G401 (cell line): ENCODE data around the gene HEXD. TPM values are rescaled to one million over a fixed set of nuclear protein-coding genes. Genes with fewer than 3 reads are reported as not detected.
"Not testable (repeated sequence)": the region's sequence is repeated elsewhere in the genome, so short reads cannot be mapped to it uniquely, and the experiment has no call there.

Experiments
- DNase-seq: peaks from one replicate; pipeline ENCODE4 v3.0.0-alpha.2; 2015; ENCODE audit warnings: low spot score
- in situ Hi-C: cut with HindIII; loops from 2 replicates; pipeline ENCODE4 v1.10.0; 2016; ENCODE audit warnings: low sequenced_read_pairs, mixed read lengths
- total RNA-seq: library from RNA; depleted of rRNA; stranded (reverse); fragments of >200 nt; shearing (Covaris generic); gene quantifications from 2 replicates; pipeline ENCODE4 v1.2.3, GENCODE V29; 2014

The HEXD gene
- total RNA-seq, 1 experiment from 2014 or later = 27.4 TPM

DNA sequence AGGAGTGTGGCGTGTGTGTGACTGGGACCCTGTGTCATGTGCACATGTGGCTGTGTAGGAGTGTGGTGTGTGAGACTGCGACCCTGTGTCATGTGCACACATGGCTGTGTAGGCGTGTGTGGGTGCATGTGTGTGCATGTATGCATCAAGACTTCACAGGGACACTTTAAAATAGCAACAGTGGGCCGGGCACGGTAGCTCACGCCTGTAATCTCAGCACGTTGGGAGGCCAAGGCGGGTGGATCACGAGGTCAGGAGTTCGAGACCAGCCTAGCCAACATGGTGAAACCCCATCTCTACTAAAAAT is 36.5 kb upstream of the HEXD start:
- in situ Hi-C loops, DNase-seq: not testable (repeated sequence)

DNA sequence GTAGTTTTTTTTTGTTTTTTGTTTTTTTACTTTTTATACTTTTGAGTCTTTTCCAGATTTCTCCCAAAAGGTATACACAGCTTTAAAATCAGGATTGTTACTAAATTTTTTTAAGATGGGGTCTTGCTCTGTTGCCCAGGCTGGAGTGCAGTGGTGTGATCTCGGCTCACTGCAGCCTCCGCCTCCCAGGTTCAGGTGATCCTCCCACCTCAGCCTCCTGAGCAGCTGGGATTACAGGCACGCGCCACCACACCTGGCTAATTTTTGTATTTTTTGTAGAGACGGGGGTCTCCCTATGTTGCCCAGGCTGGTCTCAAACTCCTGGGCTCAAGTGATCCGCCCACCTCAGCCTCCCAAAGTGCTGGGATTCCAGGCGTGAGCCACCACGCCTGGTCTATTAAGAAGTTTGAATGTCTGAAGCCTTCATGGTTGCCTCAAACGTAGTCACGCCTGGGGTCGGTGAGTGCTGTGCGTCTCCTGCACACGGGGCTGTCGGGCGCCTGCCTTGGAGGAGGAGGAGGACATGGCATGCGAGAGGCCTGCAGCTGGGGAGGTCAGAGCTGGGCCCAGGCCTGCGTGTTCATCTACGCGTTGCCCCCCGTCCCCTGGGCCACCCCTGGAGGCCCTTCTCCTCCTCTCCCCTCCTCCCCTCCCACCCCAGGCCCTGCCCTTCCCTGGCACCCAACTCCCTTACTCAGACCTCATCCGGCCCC is 35.8 kb upstream of the HEXD start:
- in situ Hi-C loops, DNase-seq: not testable (repeated sequence)

DNA sequence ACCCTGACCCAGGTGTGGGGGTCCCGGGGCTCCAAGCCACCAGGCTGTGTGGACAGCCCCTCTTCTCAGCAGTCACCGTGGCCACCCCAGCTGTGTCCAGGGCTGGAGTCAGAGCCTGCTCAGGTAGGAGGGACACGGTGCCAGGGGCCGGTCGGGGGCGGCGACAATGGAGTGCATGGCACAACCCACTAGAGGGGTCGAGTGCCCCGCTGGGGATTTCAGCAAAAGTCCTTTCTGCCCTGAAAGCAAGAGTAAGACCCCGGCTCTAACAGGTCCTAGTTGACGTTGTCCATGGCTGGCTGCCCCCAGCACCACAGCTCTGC is 35.3 kb upstream of the HEXD start:
- in situ Hi-C loops = no loop called here
- no peak for DNase-seq

DNA sequence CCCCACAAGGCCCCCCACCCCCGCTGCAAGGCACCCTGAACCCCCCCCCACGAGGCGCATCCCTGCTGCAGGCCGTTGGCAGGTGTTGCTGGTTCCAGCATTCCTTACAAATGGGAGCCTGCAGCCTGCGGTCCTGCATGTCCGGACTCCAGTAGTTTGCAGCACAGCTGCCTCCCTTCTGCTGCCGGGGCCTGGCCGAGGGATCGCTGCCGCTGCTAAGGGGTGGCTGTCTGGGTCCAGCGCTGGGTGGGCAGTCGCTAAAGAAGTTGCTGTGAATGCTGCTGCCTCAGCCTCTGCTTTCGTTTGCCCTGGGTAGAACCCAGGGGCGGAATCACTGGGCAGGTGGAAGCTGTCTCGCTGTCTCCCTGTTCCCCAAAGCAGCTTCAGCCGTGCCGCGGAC is 34.7 kb upstream of the HEXD start:
- DNase-seq = no peak
- in situ Hi-C loops = no loop called here

DNA sequence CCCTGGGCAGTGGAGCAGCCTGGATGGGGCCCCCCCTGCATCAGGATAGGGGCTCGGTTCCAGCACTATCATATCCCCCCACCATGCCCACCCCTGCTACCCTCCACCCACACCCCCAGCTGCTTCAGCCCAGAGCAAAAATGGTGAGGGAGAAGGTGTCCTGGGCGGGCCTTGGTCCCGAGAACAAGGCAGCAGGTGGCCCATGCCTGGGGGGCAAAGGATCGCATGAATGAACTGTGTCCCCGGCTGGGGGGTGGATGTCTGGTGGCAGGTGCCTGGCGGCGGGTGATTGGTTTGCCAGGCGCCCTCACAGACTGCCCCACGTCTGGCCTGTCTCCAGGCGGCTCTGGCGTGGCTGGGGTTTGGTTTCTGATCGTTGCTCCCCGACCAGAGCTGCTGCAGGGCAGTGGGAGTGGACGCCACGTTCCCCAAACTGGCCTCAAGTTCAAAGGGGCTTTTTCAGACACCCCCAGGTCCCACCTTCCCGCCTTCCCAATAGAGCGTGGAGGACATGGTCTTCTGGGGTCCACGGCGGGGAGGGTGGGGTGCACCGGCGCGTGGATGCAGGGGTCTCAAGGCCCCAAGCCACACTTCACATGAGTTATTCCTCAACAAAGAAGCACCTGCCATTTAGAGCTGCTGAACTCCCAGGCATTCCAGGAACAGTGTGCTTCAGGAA is 34.0 kb upstream of the HEXD start:
- no peak for DNase-seq
- in situ Hi-C loops = no loop called here

DNA sequence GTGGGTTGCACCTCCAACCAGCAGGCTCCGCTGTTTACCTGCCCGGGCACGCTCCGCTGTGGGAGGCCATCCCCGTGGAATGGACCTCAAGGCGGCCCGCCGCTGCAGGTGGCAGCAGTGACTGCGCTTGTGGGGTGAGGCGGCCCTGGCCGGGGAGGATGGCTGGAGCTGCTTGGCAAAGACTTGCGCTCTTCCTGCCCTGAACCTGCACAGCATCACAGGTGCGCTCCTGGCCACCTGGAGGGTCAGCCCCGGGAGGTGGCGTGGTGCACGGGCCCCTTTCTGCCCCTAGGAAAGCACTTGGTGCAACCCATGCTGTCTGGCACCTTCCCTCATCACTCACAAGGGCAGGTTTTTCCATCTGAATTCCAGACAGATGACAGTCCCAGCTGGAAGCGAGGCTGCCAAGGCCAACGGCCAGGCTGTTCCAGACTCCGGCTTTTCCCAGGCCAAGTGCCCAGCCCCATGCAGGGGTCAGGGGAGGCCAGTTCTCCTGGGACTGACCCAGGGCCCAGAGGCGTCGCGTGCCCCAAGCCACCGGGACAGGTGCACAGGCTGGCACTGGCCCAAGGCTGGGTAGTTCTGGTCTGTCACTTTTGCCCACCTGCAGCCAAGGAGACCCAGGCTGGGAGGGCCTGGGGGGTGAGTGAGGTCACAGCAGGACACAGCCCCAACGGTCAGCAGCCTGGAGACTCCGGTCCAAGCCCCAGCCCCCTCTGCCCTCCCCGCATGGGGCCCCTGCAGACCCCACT is 33.2 kb upstream of the HEXD start:
- peak; percentile 63 for DNase-seq
- in situ Hi-C loops = no loop called here

DNA sequence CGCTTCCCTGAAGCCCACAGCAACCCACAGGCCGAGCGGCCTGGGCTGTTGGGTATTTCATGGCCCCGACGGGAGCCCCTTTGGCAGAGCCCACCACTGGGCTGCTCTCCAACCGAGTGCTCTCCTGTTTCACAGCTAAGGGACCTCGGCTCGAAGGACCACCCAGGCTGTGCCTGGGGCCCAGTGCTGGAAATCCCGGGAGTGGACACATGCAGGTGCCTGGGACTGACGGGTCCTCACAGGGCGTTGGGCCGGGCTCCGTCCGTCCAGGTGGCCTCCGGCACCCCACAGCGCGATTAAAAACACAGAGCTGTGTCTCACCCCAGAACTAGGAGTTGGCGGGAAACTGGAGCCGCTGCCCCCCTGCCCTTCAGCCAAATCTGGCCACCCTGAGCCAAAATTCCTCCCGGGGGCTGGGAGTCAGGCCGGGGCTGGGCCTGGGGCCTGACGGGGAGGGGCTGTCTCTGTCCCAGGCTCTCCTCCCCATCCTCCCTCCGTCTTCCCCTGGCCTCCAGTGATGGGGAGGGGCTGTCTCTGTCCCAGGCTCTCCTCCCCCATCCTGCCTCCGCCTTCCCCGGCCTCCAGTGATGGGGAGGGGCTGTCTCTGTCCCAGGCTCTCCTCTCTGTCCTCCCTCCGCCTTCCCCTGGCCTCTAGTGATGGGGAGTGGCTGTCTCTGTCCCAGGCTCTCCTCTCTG is 32.4 kb upstream of the HEXD start:
- in situ Hi-C loops = no loop called here
- DNase-seq = no peak

DNA sequence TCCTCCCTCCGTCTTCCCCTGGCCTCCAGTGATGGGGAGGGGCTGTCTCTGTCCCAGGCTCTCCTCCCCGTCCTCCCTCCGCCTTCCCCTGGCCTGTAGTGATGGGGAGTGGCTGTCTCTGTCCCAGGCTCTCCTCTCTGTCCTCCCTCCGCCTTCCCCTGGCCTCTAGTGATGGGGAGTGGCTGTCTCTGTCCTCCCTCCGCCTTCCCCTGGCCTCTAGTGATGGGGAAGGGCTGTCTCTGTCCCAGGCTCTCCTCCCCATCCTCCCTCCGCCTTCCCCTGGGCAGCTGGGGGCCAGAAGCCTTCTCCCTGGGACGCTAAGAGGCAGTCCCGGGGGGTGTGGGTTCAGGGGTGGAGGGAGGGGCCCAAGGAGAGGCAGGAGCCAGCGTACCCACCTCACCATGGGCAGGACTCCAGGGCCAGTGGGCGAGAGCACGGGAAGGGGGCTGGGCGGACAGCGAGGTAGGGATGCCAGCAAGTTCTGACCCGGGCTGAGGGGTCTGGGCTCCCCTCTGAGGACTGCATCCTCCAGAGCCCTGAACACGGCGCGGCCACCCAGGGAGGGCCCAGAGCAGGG is 31.8 kb upstream of the HEXD start:
- no peak for DNase-seq
- in situ Hi-C loops = no loop called here

DNA sequence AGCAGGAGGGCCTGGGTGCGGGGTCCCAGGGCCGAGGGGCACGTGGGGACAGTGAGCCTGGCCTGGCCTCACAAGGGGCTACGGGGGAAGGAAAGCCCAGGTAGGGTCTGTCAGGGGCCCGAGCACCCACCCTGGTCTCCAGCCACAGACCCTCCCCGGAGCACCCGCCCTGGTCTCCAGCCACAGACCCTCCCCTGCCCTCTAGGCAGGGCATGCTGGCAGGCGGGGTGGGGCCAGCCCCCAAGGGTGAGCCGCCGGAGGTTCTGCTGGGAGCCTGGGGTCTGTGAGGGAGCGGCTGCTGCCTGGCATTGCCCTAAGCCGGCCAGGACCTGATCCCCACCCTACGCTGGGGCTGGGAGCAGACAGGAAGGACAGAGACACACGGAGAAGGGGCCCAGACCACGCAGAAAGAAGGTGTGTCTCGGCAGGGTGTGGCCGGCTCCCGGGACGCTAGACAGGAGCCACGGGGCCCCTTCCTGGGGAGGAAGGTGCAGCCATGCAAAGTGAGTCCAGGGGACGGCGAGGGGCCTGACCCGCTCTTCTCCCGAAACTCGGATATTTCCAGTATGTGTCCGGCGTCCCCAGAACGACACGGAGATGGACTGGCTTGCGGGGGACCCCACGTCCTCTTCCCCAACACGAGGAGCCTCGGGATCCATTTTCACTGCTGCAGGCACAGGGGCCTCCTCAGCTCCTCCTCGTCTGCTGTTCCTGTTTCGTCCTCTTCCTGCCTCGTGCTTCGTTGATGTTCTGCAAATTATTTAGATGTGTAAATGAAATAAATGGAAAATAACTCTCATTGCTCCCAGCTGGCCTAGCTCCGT is 31.1 kb upstream of the HEXD start:
- no peak for DNase-seq
- in situ Hi-C loops = no loop called here

DNA sequence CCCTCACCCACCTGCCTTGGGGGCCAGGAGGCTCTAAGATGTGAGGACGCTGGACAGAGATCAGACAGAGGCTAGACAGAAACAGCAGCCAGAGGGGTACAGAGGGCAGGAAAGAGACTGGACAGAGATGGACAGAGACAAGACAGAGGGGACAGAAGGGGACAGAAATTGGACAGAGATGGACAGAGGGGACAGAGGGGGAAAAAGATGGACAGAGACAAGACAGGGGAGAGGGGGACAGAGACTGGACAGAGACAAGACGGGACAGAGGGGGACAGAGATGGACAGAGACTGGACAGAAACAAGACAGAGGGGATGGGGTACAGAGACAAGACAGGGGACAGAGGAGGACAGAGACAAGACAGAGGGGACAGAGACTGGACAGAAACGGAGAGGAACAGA is 30.4 kb upstream of the HEXD start:
- in situ Hi-C loops = no loop called here
- no peak for DNase-seq

DNA sequence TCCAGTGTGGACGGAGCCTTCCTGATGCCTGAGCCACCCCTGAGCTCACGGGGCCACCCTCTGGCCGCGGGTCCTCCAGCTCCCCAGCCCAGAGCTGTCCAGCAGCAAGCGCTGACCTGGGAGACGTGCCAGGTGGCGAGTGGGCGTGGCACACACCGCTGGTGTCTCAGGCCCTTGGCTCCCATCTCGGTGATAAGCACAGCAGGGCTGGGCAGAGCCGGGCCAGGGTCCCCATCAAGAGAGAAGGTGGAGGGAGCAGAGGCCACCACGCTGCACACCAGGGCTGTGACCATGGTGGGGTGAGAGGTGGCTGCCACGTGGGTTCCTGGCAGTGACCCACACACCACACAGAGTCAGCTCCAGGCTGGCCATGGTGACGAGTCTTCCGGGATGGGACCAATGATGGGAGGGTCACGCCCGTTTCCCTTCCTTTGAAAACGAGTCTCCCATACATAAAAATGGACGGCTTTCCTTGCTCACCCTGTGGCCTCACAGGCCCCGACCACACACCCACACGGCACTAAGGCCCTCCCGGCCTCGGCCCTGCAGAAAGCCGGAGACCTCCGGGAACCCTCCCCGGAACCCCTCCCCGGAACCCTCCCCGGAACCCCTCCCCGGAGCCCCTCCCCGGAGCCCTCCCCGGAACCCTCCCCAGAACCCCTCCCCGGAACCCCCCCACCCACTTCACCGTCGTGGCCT is 29.8 kb upstream of the HEXD start:
- in situ Hi-C loops = no loop called here

DNA sequence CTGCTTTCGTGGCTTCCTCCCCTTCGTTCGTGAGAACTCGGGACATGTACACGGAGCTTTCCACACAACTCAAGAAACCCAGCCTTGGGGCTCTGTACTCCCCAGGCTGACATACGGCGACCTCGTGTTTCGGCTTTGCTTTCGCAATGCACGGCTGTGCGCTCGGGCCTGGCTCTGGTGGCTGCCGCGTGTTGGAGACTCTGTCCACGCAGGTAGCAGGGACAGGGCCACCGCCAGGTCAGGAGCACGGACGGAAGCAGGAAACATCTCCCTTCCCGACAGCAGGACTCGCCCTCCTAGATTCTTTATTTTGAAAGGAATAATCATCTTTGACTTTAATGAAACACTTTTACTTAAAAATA is 29.2 kb upstream of the HEXD start:
- no peak for DNase-seq
- in situ Hi-C loops = no loop called here

More for the DNA sequence above, 29.8 kb upstream of the HEXD start:
- no peak for DNase-seq

DNA sequence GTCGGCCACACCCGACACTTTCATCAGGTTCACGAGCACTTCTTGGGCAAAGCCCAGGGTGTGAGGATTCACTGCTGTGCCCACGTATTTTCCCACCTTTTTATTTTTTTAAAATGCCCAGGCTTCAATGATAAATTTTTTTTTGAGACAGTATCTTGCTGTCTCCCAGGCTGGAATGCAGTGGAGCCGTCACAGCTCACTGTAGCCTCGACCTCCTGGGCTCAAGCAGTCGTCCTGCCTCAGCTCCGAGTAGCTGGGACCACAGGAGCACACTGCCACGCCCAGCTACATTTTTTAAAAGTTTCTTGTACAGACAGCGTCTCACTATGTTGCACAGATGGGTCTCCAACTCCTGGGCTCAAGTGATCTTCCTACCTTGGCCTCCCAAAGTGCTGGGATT is 28.8 kb upstream of the HEXD start:
- in situ Hi-C loops = no loop called here
- no peak for DNase-seq

DNA sequence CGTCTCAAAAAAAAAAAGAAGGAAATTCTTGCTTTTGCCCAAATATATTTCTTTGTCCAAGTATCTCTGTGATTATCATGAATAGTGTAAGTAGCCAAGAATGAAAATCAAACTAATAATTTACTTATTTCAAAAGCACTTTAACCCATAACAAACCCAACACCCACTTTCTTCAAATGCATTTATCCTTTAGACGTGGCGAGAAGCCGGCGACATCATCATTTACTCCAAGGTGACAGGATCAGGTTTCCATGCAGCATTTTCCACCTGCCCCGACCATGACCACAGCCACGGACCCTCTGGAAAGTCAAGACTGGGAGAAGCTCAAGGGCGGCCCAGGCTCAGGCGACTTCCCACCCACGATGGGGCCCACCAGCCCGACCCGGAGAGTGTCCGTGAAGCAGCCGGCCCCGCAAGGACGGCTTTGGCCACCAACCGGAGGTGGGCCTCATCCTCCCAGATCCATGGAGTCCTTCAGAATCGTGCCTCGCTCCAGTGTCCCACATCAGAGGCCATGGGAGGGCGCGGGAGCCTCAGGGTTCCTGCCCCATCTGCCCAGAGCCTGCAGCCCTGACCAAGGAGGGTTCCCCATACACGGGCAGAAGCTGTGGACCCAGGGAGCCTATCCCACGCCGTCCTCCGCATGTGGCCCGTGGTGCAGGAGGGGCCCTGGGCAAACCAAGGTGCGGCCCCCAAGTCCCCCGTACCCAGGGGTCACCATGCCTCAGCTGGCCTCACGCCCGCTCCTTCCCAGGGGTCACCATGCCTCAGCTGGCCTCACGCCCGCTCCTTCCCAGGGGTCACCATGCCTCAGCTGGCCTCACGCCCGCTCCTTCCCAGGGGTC is 27.9 kb upstream of the HEXD start:
- DNase-seq = no peak
- in situ Hi-C loops = no loop called here

DNA sequence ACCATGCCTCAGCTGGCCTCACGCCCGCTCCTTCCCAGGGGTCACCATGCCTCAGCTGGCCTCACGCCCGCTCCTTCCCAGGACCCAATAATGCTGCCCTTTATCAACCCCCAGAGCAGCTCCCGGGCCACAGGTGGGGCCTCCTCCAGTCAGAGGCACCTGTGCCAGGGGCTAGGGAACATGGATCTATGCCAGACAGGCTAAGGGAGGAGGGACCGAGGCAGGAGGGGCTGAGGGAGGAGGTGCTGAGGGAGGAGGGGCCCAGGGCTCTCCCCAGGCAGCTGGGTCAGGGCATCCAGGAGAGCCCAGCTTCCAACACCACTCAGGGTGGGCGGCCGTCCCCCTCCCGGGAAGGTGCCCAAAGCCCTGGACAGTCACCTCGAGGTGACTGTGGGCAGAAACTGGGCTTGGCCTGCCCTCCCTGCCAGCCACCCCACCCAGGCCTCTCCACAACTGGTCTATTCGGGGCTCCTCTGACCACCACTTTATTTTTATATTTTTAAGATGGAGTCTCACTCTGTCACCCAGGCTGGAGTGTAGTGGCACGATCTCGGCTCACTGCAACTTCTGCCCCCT is 27.2 kb upstream of the HEXD start:
- in situ Hi-C loops = no loop called here

DNA sequence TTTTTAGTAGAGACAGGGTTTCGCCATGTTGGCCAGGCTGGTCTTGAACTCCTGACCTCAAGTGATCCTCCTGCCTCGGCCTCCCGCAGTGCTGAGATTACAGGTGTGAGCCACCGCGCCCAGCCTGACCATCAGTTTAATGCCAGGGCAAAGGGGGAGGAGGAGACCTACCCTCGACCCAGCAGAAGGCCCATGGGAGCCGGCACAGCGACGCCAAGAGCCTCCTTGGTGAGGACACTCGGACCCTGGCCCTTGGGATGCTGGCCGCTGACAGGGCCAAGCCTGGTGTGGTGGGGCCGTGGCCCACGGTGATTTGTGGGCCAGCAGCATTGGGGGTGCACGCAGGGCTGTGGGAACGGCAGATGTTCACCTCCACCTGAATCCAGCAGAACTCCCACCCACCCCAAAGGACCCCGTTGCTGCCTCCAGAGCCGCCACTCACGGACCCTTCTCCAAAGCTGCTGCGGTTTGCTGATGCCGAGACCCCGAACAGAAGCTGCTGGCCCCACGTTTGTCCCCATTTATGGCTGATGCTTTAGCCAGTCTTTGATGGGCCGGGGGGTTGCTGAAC is 26.6 kb upstream of the HEXD start:
- DNase-seq = no peak
- in situ Hi-C loops = no loop called here

More for the DNA sequence above, 27.2 kb upstream of the HEXD start:
- no peak for DNase-seq
